ENCODE data around the gene LDHD. TPM values are rescaled to one million over a fixed set of nuclear protein-coding genes. Genes with fewer than 3 reads are reported as not detected.

LDHD gene
- total and polyA plus RNA-seq, 3 experiments from 2014 or later, result 0.10 TPM; not detected in 2

GRCh38 chr16:75122609-75123008 is 6.0 kb upstream of the LDHD start:
- ChIA-PET CTCF (interaction anchor here (1.9 to 2.9 kb wide), 2 partner anchors 10 to 12 kb away, joined by 5 to 7 read pairs; no protein-coding TSS in a partner anchor), POLR2A (no interaction called here)
- H3K36me3 Mint-ChIP-seq, result no peaks in the 10 kb centered on the region
- H3K4me1 Mint-ChIP-seq, result no peaks in the 10 kb centered on the region
- no peaks in the 10 kb centered on the region for H3K36me3 ChIP-seq (ENCODE audit: insufficient read depth, low read length)
- H3K4me3 ChIP-seq (ENCODE audit: low read length), result no peak overlapping the region
- no peaks in the 10 kb centered on the region for H3K27me3 ChIP-seq (ENCODE audit: insufficient read depth, low read length, poor library complexity, severe bottlenecking)
- peaks cover 1 to 3% of the 10 kb centered on the region in 2 donors for H3K27me3 Mint-ChIP-seq
- H3K4me1 ChIP-seq (ENCODE audit: insufficient read depth, low read length), result no peaks in the 10 kb centered on the region
- peaks cover 9 to 20% (median 17%) of the 10 kb centered on the region in 5 donors for H3K9me3 Mint-ChIP-seq
- no peak overlapping the region for H3K27ac ChIP-seq (ENCODE audit: low read depth, low read length)
- no peak overlapping the region for H3K27ac Mint-ChIP-seq
- peaks cover 7% of the 10 kb centered on the region for H3K9me3 ChIP-seq (ENCODE audit: low read length)
- DNase-seq, result no peak
- H3K4me3 Mint-ChIP-seq, result no peak overlapping the region

DNA sequence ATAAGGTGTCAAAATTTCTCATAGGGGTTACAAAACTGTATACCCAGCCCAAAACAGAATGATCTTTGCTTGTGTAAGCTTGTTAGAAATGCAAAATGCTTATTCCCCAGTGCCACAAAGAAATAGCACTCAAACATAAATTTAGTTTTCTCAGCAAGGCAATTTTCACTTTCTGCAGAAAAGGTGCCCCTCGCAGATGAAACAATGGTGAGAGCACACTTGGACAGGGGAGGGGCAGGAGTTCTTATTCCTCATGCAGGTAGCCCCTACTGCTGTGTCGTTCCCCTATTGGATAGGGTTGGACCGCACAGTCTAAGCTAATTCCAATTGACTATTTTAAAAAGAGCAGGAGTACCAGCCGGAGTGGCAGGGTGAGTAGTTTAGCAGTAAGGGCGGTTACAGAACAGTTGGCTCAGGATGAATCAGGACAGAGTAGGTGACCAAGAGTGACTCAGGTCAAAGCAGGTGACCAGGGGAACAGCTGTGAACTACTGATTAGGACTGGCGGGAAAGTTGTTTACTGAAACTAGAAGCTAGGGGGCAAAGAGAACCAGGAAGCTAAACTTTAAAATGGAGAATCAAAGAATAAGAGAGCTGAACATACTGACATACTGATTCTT is 5.5 kb upstream of the LDHD start:
- no peaks in the 10 kb centered on the region for H3K27me3 ChIP-seq (ENCODE audit: insufficient read depth, low read length, poor library complexity, severe bottlenecking)
- POLR2A ChIA-PET, result no interaction called here
- H3K9me3 Mint-ChIP-seq, result peaks cover 9 to 18% (median 14%) of the 10 kb centered on the region in 5 donors
- no peak overlapping the region for H3K27ac Mint-ChIP-seq
- no peak for DNase-seq
- H3K4me1 Mint-ChIP-seq, result no peaks in the 10 kb centered on the region
- no peak overlapping the region for H3K4me3 Mint-ChIP-seq
- H3K4me3 ChIP-seq (ENCODE audit: low read length), result no peak overlapping the region
- CTCF ChIA-PET, result interaction anchor here (1.9 to 2.9 kb wide), 2 partner anchors 10 to 11 kb away, joined by 5 to 7 read pairs; no protein-coding TSS in a partner anchor
- no peaks in the 10 kb centered on the region for H3K36me3 Mint-ChIP-seq
- H3K27me3 Mint-ChIP-seq, result peaks cover 1 to 3% of the 10 kb centered on the region in 2 donors
- H3K9me3 ChIP-seq (ENCODE audit: low read length), result peaks cover 7% of the 10 kb centered on the region
- H3K27ac ChIP-seq (ENCODE audit: low read depth, low read length), result no peak overlapping the region
- no peaks in the 10 kb centered on the region for H3K36me3 ChIP-seq (ENCODE audit: insufficient read depth, low read length)
- no peaks in the 10 kb centered on the region for H3K4me1 ChIP-seq (ENCODE audit: insufficient read depth, low read length)

DNA sequence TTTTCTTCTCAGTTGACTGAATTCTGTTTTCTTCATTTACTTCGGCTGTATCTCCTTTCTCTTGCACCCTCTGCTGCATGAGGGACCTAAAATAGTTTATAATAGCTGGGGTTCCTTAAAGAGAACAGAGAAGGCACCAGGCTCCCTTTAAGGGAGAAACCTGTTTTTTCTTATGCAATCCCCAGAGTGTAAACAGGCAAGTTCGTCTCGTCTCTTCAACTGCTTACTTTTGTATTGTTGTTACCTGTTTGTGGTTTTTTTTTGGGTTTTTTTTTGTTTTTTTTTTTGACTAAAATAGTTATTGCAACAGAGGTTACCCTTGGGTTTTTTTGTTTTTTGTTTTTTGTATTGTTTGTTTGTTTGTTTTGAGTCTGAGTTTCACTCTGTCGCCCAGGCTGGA is 3.7 kb upstream of the LDHD start:
- no peaks in the 10 kb centered on the region for H3K27me3 ChIP-seq (ENCODE audit: insufficient read depth, low read length, poor library complexity, severe bottlenecking)
- POLR2A ChIA-PET, result no interaction called here
- no peak overlapping the region for H3K4me3 ChIP-seq (ENCODE audit: low read length)
- no peak overlapping the region for H3K27ac ChIP-seq (ENCODE audit: low read depth, low read length)
- CTCF ChIA-PET, result interaction anchor here (0.9 kb wide), 1 partner anchor 9 kb away, joined by 3 read pairs; no protein-coding TSS in a partner anchor
- no peaks in the 10 kb centered on the region for H3K4me1 Mint-ChIP-seq
- H3K4me3 Mint-ChIP-seq, result no peak overlapping the region
- no peaks in the 10 kb centered on the region for H3K36me3 Mint-ChIP-seq
- peaks cover 1 to 2% of the 10 kb centered on the region in 2 donors for H3K27me3 Mint-ChIP-seq
- no peaks in the 10 kb centered on the region for H3K4me1 ChIP-seq (ENCODE audit: insufficient read depth, low read length)
- H3K9me3 Mint-ChIP-seq, result peaks cover 9 to 15% (median 11%) of the 10 kb centered on the region in 5 donors
- no peaks in the 10 kb centered on the region for H3K36me3 ChIP-seq (ENCODE audit: insufficient read depth, low read length)
- H3K9me3 ChIP-seq (ENCODE audit: low read length), result peaks cover 7% of the 10 kb centered on the region
- no peak for DNase-seq
- H3K27ac Mint-ChIP-seq, result no peak overlapping the region

- DNase-seq, result no peak
- Mint-ChIP-seq H3K4me3 (no peak overlapping the region), H3K9me3 (peaks cover 9 to 15% (median 11%) of the 10 kb centered on the region in 5 donors), H3K27me3 (peaks cover 0 to 1% of the 10 kb centered on the region in 2 donors), H3K36me3 (no peaks in the 10 kb centered on the region), H3K4me1 (no peaks in the 10 kb centered on the region), H3K27ac (no peak overlapping the region)
- H3K4me3 ChIP-seq (ENCODE audit: low read length), result no peak overlapping the region
- no peaks in the 10 kb centered on the region for H3K36me3 ChIP-seq (ENCODE audit: insufficient read depth, low read length)
- peaks cover 7% of the 10 kb centered on the region for H3K9me3 ChIP-seq (ENCODE audit: low read length)
- ChIA-PET POLR2A (interaction anchor here (0.7 kb wide), 1 partner anchor 81 kb away, joined by 3 read pairs; no protein-coding TSS in a partner anchor), CTCF (interaction anchor here (1.8 kb wide), 1 partner anchor 120 kb away, joined by 6 read pairs; the partner anchor contains the start of gene ZNRF1)
- H3K27ac ChIP-seq (ENCODE audit: low read depth, low read length), result no peak overlapping the region
- no peaks in the 10 kb centered on the region for H3K4me1 ChIP-seq (ENCODE audit: insufficient read depth, low read length)
- H3K27me3 ChIP-seq (ENCODE audit: insufficient read depth, low read length, poor library complexity, severe bottlenecking), result no peaks in the 10 kb centered on the region
Observed at GRCh38 chr16:75118943-75119539, 2.5 kb upstream of the LDHD start.

DNA sequence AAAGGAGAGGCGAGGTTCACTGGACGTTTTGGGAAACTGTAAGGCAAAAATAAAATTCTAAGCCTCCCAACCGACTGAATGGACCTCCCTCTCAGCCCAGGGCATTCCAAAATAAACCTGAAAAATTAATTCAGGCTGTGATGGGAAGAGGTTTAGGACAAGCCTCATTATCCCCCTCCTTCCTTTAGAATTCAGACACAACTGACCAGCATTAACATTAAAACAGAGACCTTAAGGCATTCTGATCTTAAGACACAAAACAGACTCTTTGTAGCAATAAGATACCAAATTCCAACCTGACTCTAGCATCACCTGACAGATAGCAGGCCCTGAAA is 298 bp upstream of the LDHD start:
- Mint-ChIP-seq H3K27ac (no peak overlapping the region), H3K4me3 (no peak overlapping the region), H3K4me1 (peaks cover 0 to 1% (median 0%) of the 10 kb centered on the region in 3 donors), H3K36me3 (no peaks in the 10 kb centered on the region), H3K27me3 (peaks cover 1 to 9% of the 10 kb centered on the region in 2 donors), H3K9me3 (peaks cover 4 to 10% (median 6%) of the 10 kb centered on the region in 5 donors)
- H3K4me3 ChIP-seq (ENCODE audit: low read length), result no peak overlapping the region
- H3K36me3 ChIP-seq (ENCODE audit: insufficient read depth, low read length), result no peaks in the 10 kb centered on the region
- peaks cover 4% of the 10 kb centered on the region for H3K9me3 ChIP-seq (ENCODE audit: low read length)
- no peaks in the 10 kb centered on the region for H3K4me1 ChIP-seq (ENCODE audit: insufficient read depth, low read length)
- no peak overlapping the region for H3K27ac ChIP-seq (ENCODE audit: low read depth, low read length)
- no peaks in the 10 kb centered on the region for H3K27me3 ChIP-seq (ENCODE audit: insufficient read depth, low read length, poor library complexity, severe bottlenecking)
- DNase-seq, result no peak
- POLR2A ChIA-PET, result no interaction called here
- CTCF ChIA-PET, result interaction anchor here (0.6 to 1.1 kb wide), 2 partner anchors 39 to 119 kb away, joined by 3 read pairs; no protein-coding TSS in a partner anchor

DNA sequence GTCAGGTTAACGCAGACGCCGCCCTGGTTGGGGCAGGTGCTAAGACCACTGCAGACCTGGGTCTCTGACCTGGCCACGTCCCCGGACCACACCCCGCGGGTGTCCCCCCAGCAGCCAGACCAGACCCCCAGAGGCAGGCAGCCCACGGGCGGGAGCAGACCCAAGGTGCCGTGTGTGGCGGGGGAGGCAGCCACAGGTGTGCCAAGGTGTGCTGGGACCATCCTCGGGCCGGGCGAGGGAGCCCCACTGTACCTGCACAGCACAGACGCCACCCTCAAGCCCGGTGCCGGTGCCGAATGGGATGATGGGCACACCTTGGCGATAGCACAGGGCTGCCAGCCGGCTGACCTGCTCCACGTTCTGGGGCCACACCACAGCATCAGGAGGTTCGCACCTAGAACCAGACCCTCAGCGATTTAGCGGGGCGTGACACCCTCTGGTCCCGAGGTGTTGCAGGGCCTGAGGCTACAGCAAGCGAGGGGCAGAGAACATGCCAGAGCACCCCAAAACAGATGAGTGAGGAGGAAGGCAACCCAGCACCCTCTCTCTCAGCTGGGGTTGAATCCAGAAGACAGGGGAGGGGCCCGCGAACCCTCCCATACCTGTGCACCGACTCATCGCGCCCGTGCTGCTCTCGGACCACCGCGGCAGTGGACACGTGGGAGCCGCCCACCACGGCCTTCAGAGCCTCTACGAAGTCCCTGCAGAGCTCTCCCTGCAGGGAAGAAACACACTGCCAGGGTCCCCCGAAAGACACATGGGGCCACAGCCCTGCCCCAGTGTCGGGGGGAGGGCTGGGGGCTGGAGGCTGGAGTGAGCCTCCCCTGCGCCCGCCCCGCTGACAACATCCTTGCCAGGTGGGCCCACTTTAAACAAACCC is 1.4 kb downstream of the LDHD start:
- Histone ChIP-seq H3K4me1 (ENCODE audit: insufficient read depth, low read length) (peaks cover 15% of the 10 kb centered on the region), H3K27me3 (ENCODE audit: insufficient read depth, low read length, poor library complexity, severe bottlenecking) (no peaks in the 10 kb centered on the region), H3K4me3 (ENCODE audit: low read length) (no peak overlapping the region), H3K27ac (ENCODE audit: low read depth, low read length) (no peak overlapping the region), H3K36me3 (ENCODE audit: insufficient read depth, low read length) (no peaks in the 10 kb centered on the region), H3K9me3 (ENCODE audit: low read length) (no peaks in the 10 kb centered on the region)
- ChIA-PET POLR2A (no interaction called here), CTCF (no interaction called here)
- Mint-ChIP-seq H3K27me3 (peaks cover 1 to 9% of the 10 kb centered on the region in 2 donors), H3K36me3 (no peaks in the 10 kb centered on the region), H3K9me3 (peaks cover 0 to 2% (median 0%) of the 10 kb centered on the region in 5 donors), H3K27ac (no peak overlapping the region), H3K4me3 (no peak overlapping the region), H3K4me1 (peaks cover 11 to 13% (median 11%) of the 10 kb centered on the region in 3 donors)
- DNase-seq, result no peak

- Histone ChIP-seq H3K4me1 (ENCODE audit: insufficient read depth, low read length) (peaks cover 23% of the 10 kb centered on the region), H3K9me3 (ENCODE audit: low read length) (no peaks in the 10 kb centered on the region), H3K27ac (ENCODE audit: low read depth, low read length) (no peak overlapping the region), H3K4me3 (ENCODE audit: low read length) (no peak overlapping the region), H3K27me3 (ENCODE audit: insufficient read depth, low read length, poor library complexity, severe bottlenecking) (no peaks in the 10 kb centered on the region), H3K36me3 (ENCODE audit: insufficient read depth, low read length) (no peaks in the 10 kb centered on the region)
- DNase-seq, result no peak
- peaks cover 1 to 9% of the 10 kb centered on the region in 2 donors for H3K27me3 Mint-ChIP-seq
- peaks cover 16 to 18% (median 18%) of the 10 kb centered on the region in 3 donors for H3K4me1 Mint-ChIP-seq
- ChIA-PET POLR2A (no interaction called here), CTCF (interaction anchor here (1.0 to 1.3 kb wide), 2 partner anchors 117 to 129 kb away, joined by 3 to 10 read pairs; partner anchors contain the start of genes WDR59 and ZNRF1)
- H3K9me3 Mint-ChIP-seq, result no peaks in the 10 kb centered on the region
- H3K4me3 Mint-ChIP-seq, result no peak overlapping the region
- no peaks in the 10 kb centered on the region for H3K36me3 Mint-ChIP-seq
- no peak overlapping the region for H3K27ac Mint-ChIP-seq
Observed at GRCh38 chr16:75114179-75114945, 2.2 kb downstream of the LDHD start.
